Epidermal melanocyte (primary cell): ENCODE data around the gene APP.

ENCODE experiments used
- DNase-seq: peaks from one replicate; pipeline ENCODE4 v3.0.0; 2011; ENCODE audit warnings: low spot score; ENCODE audit not compliant: insufficient read length

Gene APP

GRCh38 chr21:25878344-25878743 is 292.2 kb downstream of the APP start:
- DNase-seq: no peak

DNA sequence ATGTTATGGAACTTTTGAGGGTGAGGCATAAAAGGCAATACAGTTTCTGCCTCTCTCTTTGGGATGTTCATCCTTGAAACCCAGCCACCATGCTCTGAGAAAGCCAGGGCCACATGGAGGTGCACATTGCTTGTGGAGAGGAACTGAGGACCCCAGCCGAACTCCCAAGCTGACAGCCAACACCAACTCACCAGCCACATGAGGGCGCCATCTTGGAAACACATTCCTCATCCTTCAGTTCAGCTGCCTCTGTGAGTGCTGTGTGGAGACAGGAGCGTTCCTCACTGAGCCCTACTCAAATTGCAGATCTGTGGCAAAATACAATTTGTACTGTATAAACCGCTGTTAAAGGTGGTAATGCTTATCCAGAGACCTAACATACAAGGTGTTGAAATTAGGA is 298.3 kb downstream of the APP start:
- DNase-seq: no peak

GRCh38 chr21:25871566-25871965 is 299.0 kb downstream of the APP start:
- DNase-seq: no peak

GRCh38 chr21:25870084-25870483 is 300.5 kb downstream of the APP start:
- no peak for DNase-seq

- DNase-seq: no peak
Measured at GRCh38 chr21:25867061-25867460, 303.5 kb downstream of the APP start.

GRCh38 chr21:25863747-25864146 is 306.8 kb downstream of the APP start:
- no peak for DNase-seq

DNA sequence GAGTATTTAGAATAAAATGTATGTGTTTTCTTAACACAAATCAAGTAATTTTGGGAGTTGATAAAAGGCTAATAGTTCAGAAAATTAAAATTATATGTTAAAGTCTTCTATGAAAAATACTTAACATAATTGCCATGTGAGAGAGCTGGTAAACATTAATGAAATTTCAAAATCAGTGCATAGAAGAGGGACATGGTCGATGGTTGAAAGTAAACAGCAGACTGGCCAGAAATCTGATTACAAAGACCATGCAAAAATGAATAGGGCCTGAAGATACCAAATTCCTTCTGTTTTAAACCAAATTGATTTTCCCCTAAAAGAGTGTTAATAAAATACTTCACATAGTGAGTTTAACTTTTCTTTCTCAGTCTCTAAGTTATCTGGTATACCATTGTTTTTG is 307.5 kb downstream of the APP start:
- DNase-seq: no peak

- DNase-seq: no peak
Measured at GRCh38 chr21:25862596-25862995, 308.0 kb downstream of the APP start.

GRCh38 chr21:25862112-25862511 is 308.5 kb downstream of the APP start:
- no peak for DNase-seq

- no peak for DNase-seq
Measured at GRCh38 chr21:25859235-25859929, 311.2 kb downstream of the APP start.

GRCh38 chr21:25858325-25858724 is 312.2 kb downstream of the APP start:
- DNase-seq: no peak

DNA sequence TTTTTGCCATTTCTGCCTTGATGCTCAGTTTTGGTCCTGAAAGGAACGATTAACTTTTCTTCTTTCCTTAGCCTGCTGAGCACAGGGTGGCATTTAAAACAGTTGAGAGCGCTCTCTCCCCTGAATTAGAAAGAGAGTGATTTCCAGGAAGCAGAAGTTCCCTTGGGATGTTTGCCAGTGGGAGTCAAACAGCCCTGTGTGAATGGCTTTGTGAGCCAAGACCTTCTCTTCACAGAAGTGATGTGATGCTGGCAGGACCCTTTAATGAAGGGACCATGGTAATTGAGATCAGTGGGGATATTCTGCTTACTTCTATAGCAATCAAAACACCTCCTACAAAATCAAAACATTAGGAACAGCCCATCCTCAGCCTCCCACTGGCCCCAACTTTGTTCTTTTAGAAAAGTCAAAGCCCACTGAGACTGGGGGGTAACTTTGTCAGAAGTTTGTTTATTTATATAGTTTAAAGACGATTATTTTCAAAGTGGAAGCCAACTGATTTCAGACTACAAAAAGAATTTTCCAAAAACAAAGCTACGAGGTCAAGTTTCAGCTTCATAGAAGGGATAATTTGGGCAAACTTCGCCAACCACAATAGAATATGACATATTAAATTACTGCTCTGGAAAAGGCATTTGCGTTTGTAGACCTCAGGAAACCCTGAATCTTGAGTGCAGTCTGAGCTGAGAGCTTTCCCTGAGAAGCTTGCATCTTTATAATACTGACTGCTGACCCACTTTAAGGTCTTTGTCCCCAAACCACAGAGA is 313.1 kb downstream of the APP start:
- no peak for DNase-seq

GRCh38 chr21:25855576-25855975 is 315.0 kb downstream of the APP start:
- no peak for DNase-seq

DNA sequence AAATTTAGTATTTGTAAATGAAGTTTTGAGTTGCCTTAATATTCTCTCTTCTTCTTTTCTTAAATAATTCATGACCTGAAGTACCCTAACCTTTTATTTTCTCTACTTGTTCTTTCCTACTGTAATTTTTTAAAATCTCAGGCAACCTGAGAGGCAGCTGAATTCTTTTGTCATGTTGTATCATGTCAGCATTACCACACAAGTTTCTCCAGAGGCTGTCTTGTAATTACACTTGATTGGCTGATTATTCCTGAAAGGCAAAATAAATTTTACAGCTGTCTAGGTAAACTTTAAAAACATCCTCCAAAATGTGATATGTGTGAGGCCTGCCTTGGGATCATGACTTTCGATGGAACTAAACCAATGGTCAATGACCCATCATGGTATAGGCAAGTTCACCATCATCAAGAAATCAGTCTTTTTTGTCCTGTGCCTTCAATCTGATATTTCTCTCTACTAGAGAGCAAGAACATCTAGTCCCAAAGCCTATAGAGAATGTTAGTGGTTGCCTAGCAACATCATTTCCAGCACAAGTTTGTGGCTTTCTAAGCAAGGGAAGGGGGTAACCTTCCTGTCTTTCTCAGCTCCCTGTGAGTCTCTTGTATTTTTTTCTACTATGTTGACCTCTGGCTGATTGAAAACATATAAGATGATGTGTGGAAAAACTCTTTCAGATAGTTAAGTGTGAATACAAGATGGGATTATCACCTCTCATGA is 320.3 kb downstream of the APP start:
- DNase-seq: no peak

DNA sequence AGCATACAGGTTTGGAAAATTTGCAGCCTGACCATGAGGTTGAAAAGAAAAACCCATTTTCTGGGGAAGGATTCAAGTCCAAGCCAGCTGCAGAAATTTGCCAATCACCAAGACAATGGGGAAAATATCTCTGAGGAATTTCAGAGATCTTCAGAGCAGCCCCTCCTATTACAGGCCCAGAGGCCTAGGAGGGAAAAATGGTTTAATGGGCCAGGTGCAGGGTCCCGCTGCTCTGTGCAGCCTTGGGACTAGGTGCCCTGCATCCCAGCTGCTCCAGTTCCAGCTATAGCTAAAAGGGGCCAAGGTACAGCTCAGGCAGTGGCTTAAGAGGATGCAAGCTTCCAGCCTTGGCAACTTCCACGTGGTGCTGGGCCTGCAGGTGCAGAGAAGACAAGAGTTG is 322.3 kb downstream of the APP start:
- no peak for DNase-seq

DNA sequence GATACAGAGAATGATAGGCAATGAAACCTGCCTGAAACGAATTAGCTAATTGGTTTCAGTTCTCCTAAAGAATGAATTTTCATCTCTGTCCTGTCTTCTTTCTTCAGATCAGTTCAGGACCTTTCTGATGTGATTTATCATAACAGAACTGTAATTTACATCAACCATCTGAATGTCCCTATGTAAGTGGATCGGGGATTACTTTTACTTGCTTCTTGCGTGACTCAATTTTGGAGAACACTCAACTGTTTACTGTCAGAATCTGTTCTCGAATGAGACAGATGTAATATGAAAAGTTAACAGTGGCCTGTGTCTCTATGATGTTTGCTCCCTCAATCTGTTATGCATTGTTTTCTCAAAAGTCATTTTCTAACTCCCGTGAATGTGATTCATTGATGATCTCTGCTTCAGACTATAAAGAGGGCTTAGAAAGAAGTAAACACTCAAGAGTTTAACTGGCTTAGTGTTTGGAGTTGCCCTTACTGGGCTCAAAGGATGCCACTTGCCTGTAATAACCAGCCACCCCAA is 324.8 kb downstream of the APP start:
- no peak for DNase-seq

GRCh38 chr21:25842925-25843324 is 327.6 kb downstream of the APP start:
- DNase-seq: no peak

GRCh38 chr21:25838809-25839208 is 331.8 kb downstream of the APP start:
- no peak for DNase-seq

GRCh38 chr21:25837533-25838265 is 332.9 kb downstream of the APP start:
- peak; percentile 32 for DNase-seq

DNA sequence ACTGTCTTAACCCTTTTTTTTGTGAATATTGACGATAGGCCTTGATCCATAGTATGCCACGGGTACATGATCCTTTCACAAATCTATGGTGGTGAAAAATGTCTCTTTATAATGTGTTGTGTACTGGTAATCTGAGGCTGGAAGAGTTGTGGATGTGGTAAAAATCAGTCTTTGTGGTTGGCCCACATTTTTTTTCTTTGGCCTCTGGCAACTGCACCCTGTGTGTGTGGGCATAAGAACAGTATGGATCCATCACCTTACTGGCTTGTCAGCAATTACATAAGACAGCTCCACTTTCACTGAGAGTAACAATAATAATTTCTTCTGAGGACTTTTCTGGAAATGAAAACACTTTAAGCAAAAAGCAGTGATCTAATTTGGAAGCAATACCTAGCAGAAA is 334.2 kb downstream of the APP start:
- no peak for DNase-seq

DNA sequence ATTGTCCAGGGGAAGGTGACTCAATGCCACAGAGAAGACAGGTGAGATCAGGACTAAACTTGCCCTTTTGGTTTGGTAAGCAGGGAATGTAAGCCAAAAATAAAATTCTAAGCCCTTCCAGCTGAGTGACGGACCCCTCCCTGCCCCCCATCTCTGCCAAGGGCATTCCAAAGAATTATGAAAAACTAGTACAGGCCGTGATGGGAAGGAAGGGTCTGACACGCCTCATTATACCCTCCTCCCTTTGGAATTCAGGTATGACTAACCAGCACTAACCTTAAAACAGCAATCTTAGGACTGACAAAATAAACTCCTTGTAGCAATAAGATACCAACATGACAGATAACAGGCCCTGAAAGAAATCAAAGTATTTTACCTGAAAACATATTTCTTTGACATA is 336.2 kb downstream of the APP start:
- no peak for DNase-seq
